SU-DHL-6 (cell line): Measurements from ENCODE around the gene CFAP251.

ENCODE experiments used
- CTCF ChIP-seq: fragments of 200-600 bp; sonication (generic); IDR thresholded peaks from one replicate; pipeline ENCODE4 v1.5.1; 2017; ENCODE audit warnings: antibody characterized with exemption, mild to moderate bottlenecking, low read length, moderate library complexity; ENCODE audit not compliant: insufficient read depth, poor library complexity, severe bottlenecking
- EZH2phosphoT487 ChIP-seq: fragments of 200-600 bp; sonication (generic), shearing (Covaris generic); conservative IDR thresholded peaks from 2 replicates; pipeline ENCODE4 v1.6.1; 2018; ENCODE audit warnings: mild to moderate bottlenecking, antibody characterized with exemption, low read length, moderate library complexity, mixed read lengths

- TF ChIP-seq CTCF = no peak
- no peak for TF ChIP-seq EZH2phosphoT487
Measured at GRCh38 chr12:121871467-121871866, 46.9 kb upstream of the CFAP251 start.
